AG04449 (cell line): ENCODE results near the gene HNF1A.

Experiments used
- CTCF ChIA-PET: fragments of 350-600 bp; formaldehyde crosslinking; extraction: SDS; loops from one replicate; lab custom pipeline; 2021; ENCODE audit warnings: antibody characterized with exemption; lab: Yijun Ruan, JAX
- POLR2A ChIA-PET: fragments of 400-600, 350-600 bp; formaldehyde crosslinking; extraction: SDS; loops from one replicate; lab custom pipeline; 2020; ENCODE audit warnings: antibody characterized with exemption, inconsistent platforms; lab: Yijun Ruan, JAX
- DNase-seq: peaks from one replicate; pipeline ENCODE4 v3.0.0-alpha.2; 2010; ENCODE audit warnings: low read depth, low spot score
- H3K4me3 ChIP-seq: 2 replicates; pipeline ENCODE4 v1.5.1; 2011; ENCODE audit warnings: low read depth, mild to moderate bottlenecking, control low read depth, low read length
- CTCF ChIP-seq: IDR thresholded peaks from one replicate; pipeline ENCODE4 v1.5.1; 2011; ENCODE audit warnings: mild to moderate bottlenecking, moderate library complexity, low read length, control low read depth, inconsistent platforms; ENCODE audit not compliant: insufficient read depth; ENCODE audit errors: missing control alignments

Gene HNF1A

GRCh38 chr12:121000530-121000929 is 22.2 kb downstream of the HNF1A start:
- POLR2A ChIA-PET: no interaction called here
- CTCF ChIA-PET: no interaction called here
- TF ChIP-seq CTCF: no peak

GRCh38 chr12:121001060-121001459 is 22.7 kb downstream of the HNF1A start:
- POLR2A ChIA-PET: no interaction called here
- TF ChIP-seq CTCF: no peak
- no peak overlapping the region for H3K4me3 ChIP-seq
- CTCF ChIA-PET: interaction anchor here (1.4 to 2.4 kb wide), 2 partner anchors 29 to 59 kb away, joined by 4 to 8 read pairs; no protein-coding TSS in a partner anchor
- no peak for DNase-seq

More at GRCh38 chr12:121000530-121000929, 22.2 kb downstream of the HNF1A start:
- DNase-seq: no peak
- H3K4me3 ChIP-seq: no peak overlapping the region

- CTCF ChIA-PET: interaction anchor here (1.4 to 2.4 kb wide), 2 partner anchors 30 to 58 kb away, joined by 4 to 8 read pairs; no protein-coding TSS in a partner anchor
- POLR2A ChIA-PET: no interaction called here
- no peak for TF ChIP-seq CTCF
- DNase-seq: no peak
- no peak overlapping the region for H3K4me3 ChIP-seq
These were observed 23.6 kb downstream of the HNF1A start for GRCh38 chr12:121001841-121002483.

- CTCF ChIA-PET: interaction anchor here (0.7 to 3.2 kb wide), 4 partner anchors 9 to 421 kb away, joined by 3 to 9 read pairs (median 6); no protein-coding TSS in a partner anchor
- TF ChIP-seq CTCF: no peak
- no peak for DNase-seq
- POLR2A ChIA-PET: no interaction called here
- H3K4me3 ChIP-seq: no peak overlapping the region
These were observed 25.3 kb downstream of the HNF1A start for GRCh38 chr12:121003650-121004049.

- POLR2A ChIA-PET: no interaction called here
- DNase-seq: no peak
- no peak for TF ChIP-seq CTCF
- no peak overlapping the region for H3K4me3 ChIP-seq
- CTCF ChIA-PET: interaction anchor here (0.7 to 3.2 kb wide), 6 partner anchors 9 to 355 kb away, joined by 3 to 9 read pairs (median 4); no protein-coding TSS in a partner anchor
These were observed 26.0 kb downstream of the HNF1A start for GRCh38 chr12:121004253-121004815.

GRCh38 chr12:121005346-121005815 is 27.0 kb downstream of the HNF1A start:
- no peak for DNase-seq
- CTCF ChIA-PET: interaction anchor here (0.7 to 3.2 kb wide), 15 partner anchors 9 to 356 kb away, joined by 3 to 9 read pairs (median 5); partner anchors contain the start of gene HNF1A
- TF ChIP-seq CTCF: peak; percentile 81
- POLR2A ChIA-PET: no interaction called here
- no peak overlapping the region for H3K4me3 ChIP-seq
